HEK293T (cell line): ENCODE data around the gene COL24A1.

Experiments used
- CTCF ChIA-PET: fragments of 350-600 bp; formaldehyde crosslinking; extraction: SDS; loops from one replicate; lab custom pipeline; 2021; ENCODE audit warnings: antibody characterized with exemption, inconsistent platforms; lab: Yijun Ruan, JAX
- POLR2A ChIA-PET: fragments of 350-600 bp; formaldehyde crosslinking; extraction: SDS; loops from one replicate; lab custom pipeline; 2020; ENCODE audit warnings: antibody characterized with exemption, inconsistent platforms; lab: Yijun Ruan, JAX
- DNase-seq: peaks from one replicate; pipeline ENCODE4 v3.0.0; 2012; ENCODE audit warnings: mixed read lengths; ENCODE audit errors: extremely low spot score
- ARNT ChIP-seq: fragments of 450-650 bp; IDR thresholded peaks from 2 replicates; pipeline ENCODE4 v1.6.1; 2017; ENCODE audit warnings: mild to moderate bottlenecking
- BHLHE40 ChIP-seq: fragments of 450-650 bp; IDR thresholded peaks from 2 replicates; pipeline ENCODE4 v1.6.1; 2016; ENCODE audit warnings: mild to moderate bottlenecking, moderate library complexity, borderline replicate concordance
- CTBP1 ChIP-seq: fragments of 450-650 bp; IDR thresholded peaks from 2 replicates; pipeline ENCODE4 v1.6.1; 2016; ENCODE audit warnings: borderline replicate concordance
- ELF4 ChIP-seq: fragments of 450-650 bp; IDR thresholded peaks from 2 replicates; pipeline ENCODE4 v1.6.1; 2017; ENCODE audit warnings: antibody characterized with exemption
- FOXA1 ChIP-seq: fragments of 450-650 bp; IDR thresholded peaks from 2 replicates; pipeline ENCODE4 v1.6.1; 2016; ENCODE audit warnings: mild to moderate bottlenecking
- FOXK2 ChIP-seq: fragments of 450-650 bp; IDR thresholded peaks from 2 replicates; pipeline ENCODE4 v1.6.1; 2016; ENCODE audit warnings: mild to moderate bottlenecking
- FOXM1 ChIP-seq: fragments of 450-650 bp; IDR thresholded peaks from 2 replicates; pipeline ENCODE4 v1.6.1; 2017; ENCODE audit warnings: mild to moderate bottlenecking, borderline replicate concordance
- HDGF ChIP-seq: fragments of 450-650 bp; IDR thresholded peaks from 2 replicates; pipeline ENCODE4 v1.6.1; 2017; ENCODE audit warnings: antibody characterized with exemption, borderline replicate concordance
- L3MBTL2 ChIP-seq: fragments of 450-650 bp; conservative IDR thresholded peaks from 2 replicates; pipeline ENCODE4 v1.6.1; 2016; ENCODE audit warnings: mild to moderate bottlenecking
- LEF1 ChIP-seq: fragments of 450-650 bp; IDR thresholded peaks from 2 replicates; pipeline ENCODE4 v1.6.1; 2017; ENCODE audit warnings: mild to moderate bottlenecking, borderline replicate concordance
- NFRKB ChIP-seq: fragments of 450-650 bp; IDR thresholded peaks from 2 replicates; pipeline ENCODE4 v1.6.1; 2016; ENCODE audit warnings: mild to moderate bottlenecking, moderate library complexity
- SP1 ChIP-seq: fragments of 450-650 bp; IDR thresholded peaks from 2 replicates; pipeline ENCODE4 v1.6.1; 2017
- SUZ12 ChIP-seq: fragments of 450-650 bp; IDR thresholded peaks from 2 replicates; pipeline ENCODE4 v1.6.1; 2016; ENCODE audit warnings: mild to moderate bottlenecking
- TARDBP ChIP-seq: fragments of 450-650 bp; IDR thresholded peaks from 2 replicates; pipeline ENCODE4 v1.6.1; 2016
- ZNF384 ChIP-seq: fragments of 450-650 bp; IDR thresholded peaks from 2 replicates; pipeline ENCODE4 v1.6.1; 2016
- TF ChIP-seq, protein P1 (sequence below): fragments of 450-650 bp; IDR thresholded peaks from 2 replicates; pipeline ENCODE4 v1.6.1; 2016

COL24A1 gene

DNA sequence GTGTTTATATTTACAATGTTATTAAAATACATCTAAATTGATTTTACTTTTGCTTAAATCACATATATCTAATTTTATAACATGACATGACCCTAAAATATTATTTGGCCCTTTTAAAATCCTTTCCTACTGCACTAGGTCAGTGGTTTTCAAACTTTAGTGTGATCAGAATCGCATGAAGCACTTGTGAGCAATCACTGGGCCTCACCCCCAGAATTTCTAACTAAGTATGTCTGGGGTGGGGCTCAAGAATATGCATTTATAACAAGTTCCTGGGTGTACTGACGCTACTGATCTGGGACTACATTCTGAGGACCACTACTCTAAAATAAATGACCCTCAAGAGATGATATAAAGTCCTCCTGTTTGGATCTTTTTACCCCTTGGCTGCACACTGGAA is 8.8 kb downstream of the COL24A1 start:
- POLR2A ChIA-PET = no interaction called here
- TF ChIP-seq, protein P1, sequence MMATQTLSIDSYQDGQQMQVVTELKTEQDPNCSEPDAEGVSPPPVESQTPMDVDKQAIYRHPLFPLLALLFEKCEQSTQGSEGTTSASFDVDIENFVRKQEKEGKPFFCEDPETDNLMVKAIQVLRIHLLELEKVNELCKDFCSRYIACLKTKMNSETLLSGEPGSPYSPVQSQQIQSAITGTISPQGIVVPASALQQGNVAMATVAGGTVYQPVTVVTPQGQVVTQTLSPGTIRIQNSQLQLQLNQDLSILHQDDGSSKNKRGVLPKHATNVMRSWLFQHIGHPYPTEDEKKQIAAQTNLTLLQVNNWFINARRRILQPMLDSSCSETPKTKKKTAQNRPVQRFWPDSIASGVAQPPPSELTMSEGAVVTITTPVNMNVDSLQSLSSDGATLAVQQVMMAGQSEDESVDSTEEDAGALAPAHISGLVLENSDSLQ = no peak
- no peak for TF ChIP-seq FOXM1
- TF ChIP-seq BHLHE40 = no peak
- TF ChIP-seq HDGF = no peak
- DNase-seq = no peak
- CTCF ChIA-PET = no interaction called here

DNA sequence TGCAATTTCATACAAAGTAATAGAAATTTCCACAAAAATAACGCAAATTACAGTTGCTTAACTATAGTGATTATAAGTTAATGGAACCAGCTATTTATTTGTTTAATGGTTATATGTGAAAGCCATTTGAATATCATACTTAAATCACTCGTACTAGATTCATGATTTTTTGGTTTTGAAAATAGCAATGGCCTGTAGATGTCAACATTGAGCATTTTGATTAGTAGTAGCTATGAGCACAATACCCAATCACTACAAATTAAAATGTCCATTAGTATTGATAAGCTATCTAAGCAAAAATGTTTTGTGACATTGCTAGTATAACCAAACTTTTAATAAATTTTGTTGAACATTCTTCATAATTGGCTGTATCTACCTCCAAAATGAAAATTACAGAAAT is 10.0 kb downstream of the COL24A1 start:
- POLR2A ChIA-PET = no interaction called here
- no peak for DNase-seq
- TF ChIP-seq SP1 = no peak
- TF ChIP-seq BHLHE40 = no peak
- no peak for TF ChIP-seq SUZ12
- no peak for TF ChIP-seq TARDBP
- TF ChIP-seq L3MBTL2 = no peak
- TF ChIP-seq CTBP1 = no peak
- TF ChIP-seq ZNF384 = no peak
- TF ChIP-seq NFRKB = no peak
- TF ChIP-seq ELF4 = no peak
- no peak for TF ChIP-seq FOXK2
- TF ChIP-seq FOXM1 = no peak
- no peak for TF ChIP-seq LEF1
- no peak for TF ChIP-seq FOXA1
- TF ChIP-seq, protein P1 = no peak
- CTCF ChIA-PET = no interaction called here

DNA sequence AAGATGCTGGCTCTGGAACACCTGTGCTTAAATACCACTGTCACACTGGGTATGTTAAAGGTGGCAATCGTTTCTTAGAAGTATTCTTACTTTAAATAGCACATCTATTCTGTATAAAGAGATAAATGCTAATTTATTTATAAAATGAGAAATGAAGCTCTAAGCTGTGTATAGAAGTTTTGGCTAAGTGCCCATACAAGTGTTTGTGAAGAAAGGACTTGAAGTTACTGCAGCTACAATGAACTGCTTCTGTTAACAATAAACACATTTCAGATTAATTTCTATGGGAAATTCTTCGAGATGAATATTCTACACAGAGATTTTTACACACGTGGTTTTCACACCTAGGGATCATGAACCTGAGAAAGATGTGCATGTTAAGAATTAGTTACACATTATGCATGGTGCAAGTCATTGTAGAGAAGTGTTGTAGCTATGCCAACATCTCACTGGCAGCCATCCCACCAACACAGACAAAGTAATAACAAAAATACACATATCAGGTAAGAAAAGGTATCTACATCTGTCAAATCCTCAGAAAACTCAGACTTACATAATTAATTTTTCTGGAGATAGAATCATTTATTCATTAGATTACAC is 16.2 kb downstream of the COL24A1 start:
- ChIA-PET CTCF (no interaction called here), POLR2A (no interaction called here)
- DNase-seq = no peak
- TF ChIP-seq LEF1 (no peak), FOXK2 (no peak), TARDBP (no peak), ZNF384 (no peak), HDGF (no peak), ELF4 (no peak), FOXA1 (no peak), SP1 (no peak), ARNT (no peak), BHLHE40 (no peak), FOXM1 (no peak), SUZ12 (no peak)
- TF ChIP-seq, protein P1 = no peak

DNA sequence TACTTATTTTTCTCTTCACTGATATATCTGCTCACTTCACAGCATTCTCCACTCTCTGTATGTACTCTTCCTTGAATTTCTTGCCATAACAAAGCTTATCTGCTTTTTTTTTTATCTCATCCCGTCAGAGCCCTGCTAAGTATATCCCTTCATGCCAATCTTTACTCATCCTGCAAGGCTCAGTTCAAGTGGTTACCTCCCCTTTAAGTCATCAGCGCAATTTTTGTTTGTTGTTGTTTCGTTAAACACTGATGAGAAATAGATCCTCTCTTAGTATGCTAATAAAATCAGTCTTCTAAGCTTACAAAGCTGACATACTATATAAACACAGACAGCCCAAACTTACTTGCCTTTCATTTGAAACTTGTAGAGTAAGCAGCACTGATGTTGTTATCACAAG is 17.8 kb downstream of the COL24A1 start:
- TF ChIP-seq SP1 (no peak), FOXM1 (no peak), NFRKB (no peak), LEF1 (no peak), ZNF384 (no peak), BHLHE40 (no peak), L3MBTL2 (no peak), FOXK2 (no peak), ARNT (no peak), CTBP1 (no peak), HDGF (no peak), SUZ12 (no peak), FOXA1 (no peak)
- TF ChIP-seq, protein P1 = no peak
- CTCF ChIA-PET = no interaction called here
- DNase-seq = no peak
- POLR2A ChIA-PET = no interaction called here

DNA sequence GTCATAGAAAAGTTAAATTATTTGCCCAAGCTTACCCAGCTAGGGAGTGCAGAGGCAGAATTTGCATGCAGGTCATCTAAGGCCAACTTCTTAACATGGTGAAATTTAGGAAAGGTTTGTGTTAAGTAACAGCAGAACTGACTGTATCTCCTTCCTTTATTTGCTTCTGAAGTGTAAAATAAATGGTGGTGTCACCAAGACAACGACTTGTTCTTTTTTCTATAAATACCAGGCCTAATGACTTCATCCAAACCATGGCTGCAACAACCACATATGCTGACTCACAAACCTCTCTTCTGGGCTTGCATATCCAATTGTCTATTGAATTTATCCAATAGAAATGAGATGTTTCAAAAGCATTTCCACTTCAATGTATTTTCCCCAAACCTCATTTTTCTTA is 19.1 kb downstream of the COL24A1 start:
- no peak for DNase-seq
- CTCF ChIA-PET = no interaction called here
- POLR2A ChIA-PET = no interaction called here
- TF ChIP-seq TARDBP = no peak

DNA sequence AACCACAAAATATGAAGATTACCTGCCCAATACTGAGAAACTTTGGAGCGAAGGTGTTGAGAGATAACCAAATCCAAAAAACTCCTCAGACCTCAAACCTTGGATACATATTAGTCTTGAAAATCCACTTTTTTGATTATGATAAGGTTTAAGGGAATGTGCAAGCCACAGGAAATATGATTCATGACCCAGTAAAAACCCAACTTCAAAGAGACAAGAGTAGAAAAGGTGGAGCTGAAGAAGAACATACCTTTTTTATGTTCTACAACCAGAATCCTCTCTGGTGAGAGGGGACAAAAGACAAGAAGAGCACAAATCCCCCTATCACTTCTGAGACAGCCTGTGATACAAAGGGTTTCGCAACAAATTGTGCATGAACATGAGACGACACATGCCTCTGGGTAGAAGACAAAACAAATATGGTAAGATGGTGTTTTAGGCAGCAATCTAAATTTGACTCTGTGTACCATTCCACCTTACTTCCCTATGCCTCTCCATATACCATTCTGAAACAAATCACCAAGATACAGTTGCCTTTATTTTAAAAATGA is 37.3 kb downstream of the COL24A1 start:
- POLR2A ChIA-PET = no interaction called here
- CTCF ChIA-PET = no interaction called here
- no peak for TF ChIP-seq HDGF
- TF ChIP-seq ELF4 = no peak
- no peak for TF ChIP-seq LEF1
- TF ChIP-seq ARNT = no peak
- no peak for TF ChIP-seq FOXK2

More for the DNA sequence above, 37.3 kb downstream of the COL24A1 start:
- no peak for DNase-seq
